Islet precursor cell (in vitro differentiated cells): ENCODE results near the gene PCDHGA8.

Experiments
- DNase-seq: peaks from one replicate; pipeline ENCODE4 v3.0.0-alpha.2; 2018

PCDHGA8 gene

DNA sequence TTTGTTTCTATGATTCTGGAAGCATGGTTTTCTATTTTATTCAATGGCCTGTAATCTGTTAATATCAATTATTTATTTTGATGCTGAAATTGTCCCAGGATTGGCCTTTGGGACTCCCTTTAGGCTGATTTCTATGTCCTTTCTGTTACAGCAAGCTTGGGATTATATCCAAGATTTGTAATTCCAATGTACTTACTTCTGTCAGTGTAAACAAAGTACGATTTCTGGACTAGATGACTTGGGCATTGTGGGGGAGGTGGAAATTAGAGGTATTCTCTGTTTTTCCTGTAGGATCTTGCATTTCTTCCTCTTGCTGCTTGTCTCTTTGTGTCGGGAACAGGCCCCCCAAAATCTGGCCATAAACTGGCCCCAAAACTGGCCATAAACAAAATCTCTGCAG, 41.6 kb downstream of the PCDHGA8 start:
- DNase-seq = no peak

- no peak for DNase-seq
Measured at GRCh38 chr5:141437221-141437620, 44.8 kb downstream of the PCDHGA8 start.

- no peak for DNase-seq
Measured at GRCh38 chr5:141439411-141440141, 47.1 kb downstream of the PCDHGA8 start.

- no peak for DNase-seq
Measured at GRCh38 chr5:141440341-141440740, 47.9 kb downstream of the PCDHGA8 start.

GRCh38 chr5:141441571-141442170, 49.2 kb downstream of the PCDHGA8 start:
- no peak for DNase-seq
